ENCODE results near the gene ARMC3.

Gene ARMC3

DNA sequence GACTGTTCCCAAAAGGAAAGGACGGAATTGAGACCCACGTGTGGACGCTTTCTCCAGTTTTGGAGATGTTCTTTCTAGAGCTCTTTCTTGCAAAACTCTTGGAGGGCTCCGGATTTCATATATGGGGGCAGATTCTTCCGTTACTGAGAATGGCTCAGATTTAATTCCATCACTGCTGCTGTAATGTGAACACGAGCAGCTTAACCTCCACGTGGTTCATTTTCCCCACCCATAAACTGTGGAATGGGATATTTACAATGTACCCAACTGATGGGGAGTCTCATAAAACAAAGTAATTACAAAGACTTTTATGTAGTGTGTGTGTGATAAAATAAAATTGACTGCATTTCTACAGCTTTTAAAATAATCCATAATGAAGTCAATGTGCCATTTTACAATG, 152.4 kb downstream of the ARMC3 start:
- DNase-seq = no peak

- no peak for DNase-seq
Observed at GRCh38 chr10:23081221-23081750, 153.4 kb downstream of the ARMC3 start.

GRCh38 chr10:23081891-23082290, 154.0 kb downstream of the ARMC3 start:
- no peak for DNase-seq
